Stimulated activated effector memory CD8-positive, alpha-beta T cell treated with anti-CD3 and anti-CD28 coated beads, Interleukin-12 subunit alpha, Interleukin-12 subunit beta, amount 100 ng/mL, for 72 hours (primary cell): Measurements from ENCODE around the gene BEX2.
"Not testable (repeated sequence)": the region's sequence is repeated elsewhere in the genome, so short reads cannot be mapped to it uniquely, and the experiment has no call there.

Experiments used
- ATAC-seq: fragments of 150-1000 bp; cut with Tn5 transposase; 2 replicates; pipeline ENCODE4 v1.10.0; 2021
- DNase-seq, 2 donors: peaks; one replicate each; pipeline ENCODE4 v3.0.0; 2021 to 2022; ENCODE audit warnings: low spot score in 2 of 2
- H3K27ac Mint-ChIP-seq: one replicate; pipeline ENCODE4 v1.8.0; 2022; ENCODE audit warnings: mild to moderate bottlenecking, mixed read lengths
- H3K36me3 Mint-ChIP-seq: one replicate; pipeline ENCODE4 v1.8.0; 2022; ENCODE audit warnings: mild to moderate bottlenecking, mixed read lengths
- H3K4me1 Mint-ChIP-seq: one replicate; pipeline ENCODE4 v1.8.0; 2022; ENCODE audit warnings: mixed read lengths
- H3K4me3 Mint-ChIP-seq: one replicate; pipeline ENCODE4 v1.8.0; 2022; ENCODE audit warnings: mild to moderate bottlenecking, mixed read lengths
- H3K9me3 Mint-ChIP-seq: one replicate; pipeline ENCODE4 v1.8.0; 2022; ENCODE audit warnings: mixed read lengths

BEX2 gene

GRCh38 chrX:103310555-103311398, at the start of gene BEX2:
TSS of gene BEX2 (minus strand) at chrX:103310990. CDS start at chrX:103309976, 1,014 bp downstream.
- Mint-ChIP-seq H3K27ac (no peak within 1 kb of the TSS), H3K4me1 (peaks cover 5% of the 10 kb centered on the region)
- ATAC-seq: peak; percentile 99

GRCh38 chrX:103360092-103360491, 49.3 kb upstream of the BEX2 start:
- DNase-seq (no peak), ATAC-seq (no peak)
- Mint-ChIP-seq H3K4me1 (peaks cover 10% of the 10 kb centered on the region), H3K36me3 (no peaks in the 10 kb centered on the region), H3K9me3 (no peaks in the 10 kb centered on the region), H3K4me3 (no peak overlapping the region), H3K27ac (no peak overlapping the region)

More at GRCh38 chrX:103310555-103311398, at the start of gene BEX2:
- Mint-ChIP-seq H3K4me3 (peak within 1 kb of the TSS; percentile 70), H3K9me3 (no peaks in the 10 kb centered on the region), H3K36me3 (no peaks in the 10 kb centered on the region)
- peak; percentile 48 to 81 for DNase-seq

GRCh38 chrX:103359605-103360004, 48.8 kb upstream of the BEX2 start:
- not testable (repeated sequence) for H3K4me1 Mint-ChIP-seq, H3K36me3 Mint-ChIP-seq, H3K4me3 Mint-ChIP-seq, H3K9me3 Mint-ChIP-seq, H3K27ac Mint-ChIP-seq, ATAC-seq, DNase-seq

GRCh38 chrX:103357871-103358270, 47.1 kb upstream of the BEX2 start:
- no peak for DNase-seq
- Mint-ChIP-seq H3K27ac (no peak overlapping the region), H3K9me3 (no peaks in the 10 kb centered on the region), H3K36me3 (no peaks in the 10 kb centered on the region), H3K4me3 (no peak overlapping the region), H3K4me1 (peaks cover 10% of the 10 kb centered on the region)
- no peak for ATAC-seq

GRCh38 chrX:103356858-103357257, 46.1 kb upstream of the BEX2 start:
- Mint-ChIP-seq H3K36me3 (no peaks in the 10 kb centered on the region), H3K4me3 (peak overlapping the region; percentile 64), H3K4me1 (peaks cover 10% of the 10 kb centered on the region), H3K9me3 (no peaks in the 10 kb centered on the region), H3K27ac (no peak overlapping the region)
- no peak for DNase-seq
- ATAC-seq: no peak

GRCh38 chrX:103356130-103356798, 45.5 kb upstream of the BEX2 start, which contains the start of gene TCEAL9:
TSS of gene TCEAL9 (plus strand) at chrX:103356506. CDS start at chrX:103357685, 1,179 bp downstream.
- no peak for ATAC-seq
- no peaks in the 10 kb centered on the region for H3K36me3 Mint-ChIP-seq
- peak within 1 kb of the TSS; percentile 75 for H3K27ac Mint-ChIP-seq
- no peaks in the 10 kb centered on the region for H3K9me3 Mint-ChIP-seq
- DNase-seq: no peak
- H3K4me1 Mint-ChIP-seq: peaks cover 10% of the 10 kb centered on the region
- H3K4me3 Mint-ChIP-seq: peak within 1 kb of the TSS; percentile 64

- Mint-ChIP-seq H3K4me3 (no peak overlapping the region), H3K4me1 (no peaks in the 10 kb centered on the region), H3K27ac (no peak overlapping the region), H3K36me3 (no peaks in the 10 kb centered on the region), H3K9me3 (no peaks in the 10 kb centered on the region)
- DNase-seq (no peak), ATAC-seq (no peak)
Measured at GRCh38 chrX:103347682-103348397, 37.0 kb upstream of the BEX2 start.

- DNase-seq: no peak
- H3K4me1 Mint-ChIP-seq: no peaks in the 10 kb centered on the region
- ATAC-seq: no peak
- no peaks in the 10 kb centered on the region for H3K9me3 Mint-ChIP-seq
- no peak overlapping the region for H3K4me3 Mint-ChIP-seq
- H3K36me3 Mint-ChIP-seq: no peaks in the 10 kb centered on the region
- H3K27ac Mint-ChIP-seq: no peak overlapping the region
Measured at GRCh38 chrX:103344606-103345005, 33.8 kb upstream of the BEX2 start.

- DNase-seq: no peak
- ATAC-seq: no peak
Measured at GRCh38 chrX:103343105-103343504, 32.3 kb upstream of the BEX2 start.

GRCh38 chrX:103338663-103339062, 27.9 kb upstream of the BEX2 start:
- no peaks in the 10 kb centered on the region for H3K4me1 Mint-ChIP-seq
- H3K4me3 Mint-ChIP-seq: no peak overlapping the region
- no peak for DNase-seq
- H3K9me3 Mint-ChIP-seq: no peaks in the 10 kb centered on the region
- no peaks in the 10 kb centered on the region for H3K36me3 Mint-ChIP-seq
- ATAC-seq: no peak
- no peak overlapping the region for H3K27ac Mint-ChIP-seq

More at GRCh38 chrX:103343105-103343504, 32.3 kb upstream of the BEX2 start:
- no peaks in the 10 kb centered on the region for H3K9me3 Mint-ChIP-seq
- no peaks in the 10 kb centered on the region for H3K36me3 Mint-ChIP-seq
- no peak overlapping the region for H3K27ac Mint-ChIP-seq
- no peak overlapping the region for H3K4me3 Mint-ChIP-seq
- H3K4me1 Mint-ChIP-seq: no peaks in the 10 kb centered on the region

GRCh38 chrX:103330681-103331288, 20.0 kb upstream of the BEX2 start:
- Mint-ChIP-seq H3K9me3 (no peaks in the 10 kb centered on the region), H3K27ac (no peak overlapping the region), H3K4me3 (no peak overlapping the region), H3K36me3 (no peaks in the 10 kb centered on the region), H3K4me1 (no peaks in the 10 kb centered on the region)
- DNase-seq: no peak
- ATAC-seq: no peak

- ATAC-seq (no peak), DNase-seq (no peak)
- Mint-ChIP-seq H3K9me3 (no peaks in the 10 kb centered on the region), H3K36me3 (no peaks in the 10 kb centered on the region), H3K27ac (no peak within 1 kb of the TSS), H3K4me3 (no peak within 1 kb of the TSS), H3K4me1 (no peaks in the 10 kb centered on the region)
Measured at GRCh38 chrX:103329991-103330390, 19.2 kb upstream of the BEX2 start, which contains the start of gene TCEAL7. TSS of gene TCEAL7 (plus strand) at chrX:103330239. CDS start at chrX:103331404, 1,165 bp downstream.

GRCh38 chrX:103311399-103311780, 600 bp upstream of the BEX2 start:
- peaks cover 5% of the 10 kb centered on the region for H3K4me1 Mint-ChIP-seq
- peak overlapping the region; percentile 70 for H3K4me3 Mint-ChIP-seq
- DNase-seq: no peak
- ATAC-seq: no peak
- no peak overlapping the region for H3K27ac Mint-ChIP-seq
- no peaks in the 10 kb centered on the region for H3K9me3 Mint-ChIP-seq
- no peaks in the 10 kb centered on the region for H3K36me3 Mint-ChIP-seq

GRCh38 chrX:103309860-103310554, 783 bp downstream of the BEX2 start:
- H3K27ac Mint-ChIP-seq: no peak overlapping the region

More at GRCh38 chrX:103309860-103310554, 783 bp downstream of the BEX2 start:
- peak; percentile 4 for ATAC-seq
- Mint-ChIP-seq H3K9me3 (no peaks in the 10 kb centered on the region), H3K4me3 (peak overlapping the region; percentile 70), H3K4me1 (peaks cover 5% of the 10 kb centered on the region), H3K36me3 (no peaks in the 10 kb centered on the region)
- no peak for DNase-seq
